ENCODE measurements around the gene NCOR2. TPM values are rescaled to one million over a fixed set of nuclear protein-coding genes. Genes with fewer than 3 reads are reported as not detected.

NCOR2 gene
- total RNA-seq, 1 experiment from 2014 or later = 326 TPM

DNA sequence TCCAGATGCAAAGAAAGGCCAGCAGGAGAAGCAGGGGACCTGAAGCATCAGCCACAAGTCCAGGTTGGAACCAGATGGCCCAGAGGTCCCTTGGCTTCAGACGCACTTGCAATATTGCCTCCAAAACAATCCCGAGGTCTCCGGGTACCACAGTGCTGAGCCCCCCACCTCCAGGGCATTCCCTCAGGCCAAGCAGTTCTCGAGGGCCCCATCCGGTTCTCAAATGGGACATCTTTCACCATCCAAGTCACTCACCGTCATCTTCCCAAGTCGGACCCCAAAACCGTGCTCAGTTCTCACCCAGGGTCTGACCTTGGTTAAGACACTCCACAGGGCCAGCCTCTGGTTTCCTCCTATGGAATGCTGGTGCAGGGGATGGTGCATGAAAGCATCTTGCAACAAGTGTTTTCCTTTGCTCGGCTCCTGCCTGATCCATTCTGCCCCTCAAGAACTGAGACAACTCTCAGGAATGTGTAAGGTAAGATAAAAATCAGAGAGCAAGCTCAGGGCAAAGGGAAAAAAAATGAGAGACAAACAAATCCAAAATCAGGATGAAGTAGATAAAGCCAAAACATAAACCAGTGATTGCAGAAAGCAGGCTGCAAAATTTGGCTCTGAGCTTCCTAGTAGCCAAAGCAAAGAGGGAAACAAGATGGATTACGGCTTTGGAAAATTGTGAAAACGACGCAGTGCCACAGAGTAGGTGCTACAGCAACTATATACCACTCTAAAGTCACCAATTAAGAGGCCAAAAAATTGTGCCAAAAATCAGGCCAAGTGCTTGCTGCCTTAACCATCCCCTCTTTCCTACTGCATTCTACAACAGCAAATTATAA lies 8.0 kb downstream of the NCOR2 start:
- peaks cover 3% of the 10 kb centered on the region; the same call in 1 of the 2 replicates for H3K9me3 Mint-ChIP-seq
- TF ChIP-seq GTF2I (CRISPR knock-in tag; conservative IDR thresholded peaks at IDR 0.05) = peak; percentile 66; the same call in 1 of the 2 replicates
- TF ChIP-seq ZNF219 (CRISPR knock-in tag; IDR thresholded peaks at IDR 0.05; ENCODE audit: borderline replicate concordance) = no peak
- H3K4me1 Mint-ChIP-seq = peaks cover 85% of the 10 kb centered on the region
- DNase-seq (ENCODE audit: low spot score) (no peak), ATAC-seq (no peak)
- peak overlapping the region; percentile 96 for H3K27ac Mint-ChIP-seq
- POLR2A ChIA-PET = no interaction called here
- H3K36me3 Mint-ChIP-seq = peaks cover 5% of the 10 kb centered on the region; the same call in 1 of the 2 replicates
- CTCF ChIA-PET = no interaction called here
- H3K4me3 Mint-ChIP-seq = no peak overlapping the region
- H3K27me3 Mint-ChIP-seq (ENCODE audit: low read depth) = no peaks in the 10 kb centered on the region

- Mint-ChIP-seq H3K4me1 (peaks cover 85% of the 10 kb centered on the region), H3K9me3 (peaks cover 5% of the 10 kb centered on the region; the same call in 1 of the 2 replicates), H3K27me3 (ENCODE audit: low read depth) (no peaks in the 10 kb centered on the region), H3K4me3 (no peak overlapping the region), H3K36me3 (peaks cover 5% of the 10 kb centered on the region; the same call in 1 of the 2 replicates), H3K27ac (no peak overlapping the region; the same call in 1 of the 2 replicates)
- ATAC-seq (no peak), DNase-seq (ENCODE audit: low spot score) (no peak)
- TF ChIP-seq, protein P1, sequence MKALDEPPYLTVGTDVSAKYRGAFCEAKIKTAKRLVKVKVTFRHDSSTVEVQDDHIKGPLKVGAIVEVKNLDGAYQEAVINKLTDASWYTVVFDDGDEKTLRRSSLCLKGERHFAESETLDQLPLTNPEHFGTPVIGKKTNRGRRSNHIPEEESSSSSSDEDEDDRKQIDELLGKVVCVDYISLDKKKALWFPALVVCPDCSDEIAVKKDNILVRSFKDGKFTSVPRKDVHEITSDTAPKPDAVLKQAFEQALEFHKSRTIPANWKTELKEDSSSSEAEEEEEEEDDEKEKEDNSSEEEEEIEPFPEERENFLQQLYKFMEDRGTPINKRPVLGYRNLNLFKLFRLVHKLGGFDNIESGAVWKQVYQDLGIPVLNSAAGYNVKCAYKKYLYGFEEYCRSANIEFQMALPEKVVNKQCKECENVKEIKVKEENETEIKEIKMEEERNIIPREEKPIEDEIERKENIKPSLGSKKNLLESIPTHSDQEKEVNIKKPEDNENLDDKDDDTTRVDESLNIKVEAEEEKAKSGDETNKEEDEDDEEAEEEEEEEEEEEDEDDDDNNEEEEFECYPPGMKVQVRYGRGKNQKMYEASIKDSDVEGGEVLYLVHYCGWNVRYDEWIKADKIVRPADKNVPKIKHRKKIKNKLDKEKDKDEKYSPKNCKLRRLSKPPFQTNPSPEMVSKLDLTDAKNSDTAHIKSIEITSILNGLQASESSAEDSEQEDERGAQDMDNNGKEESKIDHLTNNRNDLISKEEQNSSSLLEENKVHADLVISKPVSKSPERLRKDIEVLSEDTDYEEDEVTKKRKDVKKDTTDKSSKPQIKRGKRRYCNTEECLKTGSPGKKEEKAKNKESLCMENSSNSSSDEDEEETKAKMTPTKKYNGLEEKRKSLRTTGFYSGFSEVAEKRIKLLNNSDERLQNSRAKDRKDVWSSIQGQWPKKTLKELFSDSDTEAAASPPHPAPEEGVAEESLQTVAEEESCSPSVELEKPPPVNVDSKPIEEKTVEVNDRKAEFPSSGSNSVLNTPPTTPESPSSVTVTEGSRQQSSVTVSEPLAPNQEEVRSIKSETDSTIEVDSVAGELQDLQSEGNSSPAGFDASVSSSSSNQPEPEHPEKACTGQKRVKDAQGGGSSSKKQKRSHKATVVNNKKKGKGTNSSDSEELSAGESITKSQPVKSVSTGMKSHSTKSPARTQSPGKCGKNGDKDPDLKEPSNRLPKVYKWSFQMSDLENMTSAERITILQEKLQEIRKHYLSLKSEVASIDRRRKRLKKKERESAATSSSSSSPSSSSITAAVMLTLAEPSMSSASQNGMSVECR (CRISPR knock-in tag; IDR thresholded peaks at IDR 0.05; ENCODE audit: borderline replicate concordance) = no peak
- TF ChIP-seq, protein P2, sequence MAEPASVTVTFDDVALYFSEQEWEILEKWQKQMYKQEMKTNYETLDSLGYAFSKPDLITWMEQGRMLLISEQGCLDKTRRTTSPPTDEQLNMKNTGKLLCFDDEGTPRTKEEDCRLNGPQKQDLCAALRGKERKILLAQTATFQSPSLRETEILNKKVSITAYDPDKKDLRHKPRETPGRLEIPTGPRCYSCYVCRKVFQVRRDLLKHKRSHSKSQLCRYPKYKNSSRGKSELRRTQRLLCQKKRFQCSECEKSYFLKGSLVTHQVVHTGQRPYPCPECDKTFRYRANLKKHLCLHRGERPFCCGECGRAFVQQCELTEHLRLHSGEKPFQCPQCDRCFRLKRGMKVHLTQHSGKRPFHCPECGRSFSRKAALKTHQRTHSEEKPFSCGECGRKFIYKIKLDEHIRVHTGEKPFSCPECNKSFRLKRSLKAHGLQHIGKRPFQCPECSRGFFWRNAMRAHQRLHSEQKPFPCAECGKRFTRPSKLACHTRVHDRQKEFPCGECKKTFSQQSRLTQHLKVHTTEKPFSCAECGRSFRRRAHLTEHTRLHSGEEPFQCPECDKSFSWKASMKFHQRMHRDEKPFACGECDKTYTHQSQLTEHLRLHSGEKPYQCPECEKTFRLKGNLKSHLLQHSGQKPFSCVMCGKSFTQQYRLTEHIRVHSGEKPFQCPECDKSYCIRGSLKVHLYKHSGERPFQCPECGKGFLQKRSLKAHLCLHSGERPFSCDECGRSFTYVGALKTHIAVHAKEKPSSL (CRISPR knock-in tag; conservative IDR thresholded peaks at IDR 0.05) = no peak
- TF ChIP-seq JAZF1 (CRISPR knock-in tag; IDR thresholded peaks at IDR 0.05) (no peak), NR1H2 (CRISPR knock-in tag; IDR thresholded peaks at IDR 0.05) (no peak), ELF4 (CRISPR knock-in tag; IDR thresholded peaks at IDR 0.05; ENCODE audit: low read depth) (no peak), FOXJ3 (CRISPR knock-in tag; IDR thresholded peaks at IDR 0.05; ENCODE audit: borderline replicate concordance) (no peak)
- ChIA-PET POLR2A (no interaction called here), CTCF (interaction anchor here (1.0 to 1.5 kb wide), 3 partner anchors 8 to 170 kb away, joined by 3 to 4 read pairs (median 3); no protein-coding TSS in a partner anchor)
Measured at GRCh38 chr12:124558313-124558712, 9.1 kb downstream of the NCOR2 start.

DNA sequence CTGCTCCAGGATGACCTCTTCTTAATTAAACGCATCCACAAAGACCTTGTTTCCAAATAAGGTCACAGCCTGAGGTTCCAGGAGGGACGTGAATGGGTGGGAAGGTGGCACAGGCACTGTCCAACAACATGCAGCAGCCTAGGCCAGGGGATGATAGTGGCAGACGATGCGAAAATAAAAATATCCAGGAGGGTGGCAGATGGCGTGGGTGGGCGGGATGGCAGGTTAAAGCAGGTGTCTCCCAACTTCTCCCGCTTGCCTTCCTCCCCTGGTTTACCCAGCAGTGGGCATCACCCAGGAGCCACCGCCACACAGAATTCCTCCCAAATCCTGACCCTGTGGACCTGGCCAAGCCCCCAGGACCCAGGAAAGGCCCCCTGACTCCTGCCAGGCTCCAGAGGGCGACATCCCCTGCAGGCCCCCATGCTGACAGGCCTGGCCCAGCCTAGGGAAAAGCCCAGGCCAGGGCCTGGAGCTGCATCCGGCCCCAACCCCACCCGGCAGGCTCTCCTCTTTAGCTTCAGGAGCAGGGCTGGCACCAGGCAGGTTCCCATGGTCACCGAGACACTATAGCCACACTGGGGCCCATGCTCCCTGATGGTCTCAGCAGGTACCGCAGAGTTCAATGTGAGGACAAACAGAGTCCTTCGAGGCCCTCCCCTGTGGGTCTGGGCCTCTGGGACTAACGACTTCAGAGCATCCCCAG lies 9.7 kb downstream of the NCOR2 start:
- no peaks in the 10 kb centered on the region for H3K27me3 Mint-ChIP-seq (ENCODE audit: low read depth)
- H3K9me3 Mint-ChIP-seq = peaks cover 9% of the 10 kb centered on the region; the same call in 1 of the 2 replicates
- peaks cover 7% of the 10 kb centered on the region; the same call in 1 of the 2 replicates for H3K36me3 Mint-ChIP-seq
- no peak overlapping the region for H3K4me3 Mint-ChIP-seq
- CTCF ChIA-PET = interaction anchor here (0.6 to 1.5 kb wide), 9 partner anchors 8 to 343 kb away, joined by 3 to 6 read pairs (median 3); no protein-coding TSS in a partner anchor
- no peak for TF ChIP-seq ZNF671 (CRISPR knock-in tag; IDR thresholded peaks at IDR 0.05)
- TF ChIP-seq SMAD3 (CRISPR knock-in tag; IDR thresholded peaks at IDR 0.05; ENCODE audit: borderline replicate concordance) = no peak
- TF ChIP-seq TEAD4 (CRISPR knock-in tag; IDR thresholded peaks at IDR 0.05) = no peak
- TF ChIP-seq, protein P3, sequence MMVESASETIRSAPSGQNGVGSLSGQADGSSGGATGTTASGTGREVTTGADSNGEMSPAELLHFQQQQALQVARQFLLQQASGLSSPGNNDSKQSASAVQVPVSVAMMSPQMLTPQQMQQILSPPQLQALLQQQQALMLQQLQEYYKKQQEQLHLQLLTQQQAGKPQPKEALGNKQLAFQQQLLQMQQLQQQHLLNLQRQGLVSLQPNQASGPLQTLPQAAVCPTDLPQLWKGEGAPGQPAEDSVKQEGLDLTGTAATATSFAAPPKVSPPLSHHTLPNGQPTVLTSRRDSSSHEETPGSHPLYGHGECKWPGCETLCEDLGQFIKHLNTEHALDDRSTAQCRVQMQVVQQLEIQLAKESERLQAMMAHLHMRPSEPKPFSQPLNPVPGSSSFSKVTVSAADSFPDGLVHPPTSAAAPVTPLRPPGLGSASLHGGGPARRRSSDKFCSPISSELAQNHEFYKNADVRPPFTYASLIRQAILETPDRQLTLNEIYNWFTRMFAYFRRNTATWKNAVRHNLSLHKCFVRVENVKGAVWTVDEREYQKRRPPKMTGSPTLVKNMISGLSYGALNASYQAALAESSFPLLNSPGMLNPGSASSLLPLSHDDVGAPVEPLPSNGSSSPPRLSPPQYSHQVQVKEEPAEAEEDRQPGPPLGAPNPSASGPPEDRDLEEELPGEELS (CRISPR knock-in tag; IDR thresholded peaks at IDR 0.05) = no peak
- TF ChIP-seq NR2C2 (CRISPR knock-in tag; IDR thresholded peaks at IDR 0.05) = no peak
- TF ChIP-seq ETV6 (CRISPR knock-in tag; IDR thresholded peaks at IDR 0.05) = no peak
- DNase-seq (ENCODE audit: low spot score) (no peak), ATAC-seq (peak; percentile 59)
- POLR2A ChIA-PET = interaction anchor here (1.0 kb wide), 1 partner anchor 28 kb away, joined by 3 read pairs; no protein-coding TSS in a partner anchor
- peak overlapping the region; percentile 73 for H3K27ac Mint-ChIP-seq
- H3K4me1 Mint-ChIP-seq = peaks cover 79% of the 10 kb centered on the region

Measured in WTC11 (cell line).